Measurements from ENCODE around the gene CTSC.

DNA sequence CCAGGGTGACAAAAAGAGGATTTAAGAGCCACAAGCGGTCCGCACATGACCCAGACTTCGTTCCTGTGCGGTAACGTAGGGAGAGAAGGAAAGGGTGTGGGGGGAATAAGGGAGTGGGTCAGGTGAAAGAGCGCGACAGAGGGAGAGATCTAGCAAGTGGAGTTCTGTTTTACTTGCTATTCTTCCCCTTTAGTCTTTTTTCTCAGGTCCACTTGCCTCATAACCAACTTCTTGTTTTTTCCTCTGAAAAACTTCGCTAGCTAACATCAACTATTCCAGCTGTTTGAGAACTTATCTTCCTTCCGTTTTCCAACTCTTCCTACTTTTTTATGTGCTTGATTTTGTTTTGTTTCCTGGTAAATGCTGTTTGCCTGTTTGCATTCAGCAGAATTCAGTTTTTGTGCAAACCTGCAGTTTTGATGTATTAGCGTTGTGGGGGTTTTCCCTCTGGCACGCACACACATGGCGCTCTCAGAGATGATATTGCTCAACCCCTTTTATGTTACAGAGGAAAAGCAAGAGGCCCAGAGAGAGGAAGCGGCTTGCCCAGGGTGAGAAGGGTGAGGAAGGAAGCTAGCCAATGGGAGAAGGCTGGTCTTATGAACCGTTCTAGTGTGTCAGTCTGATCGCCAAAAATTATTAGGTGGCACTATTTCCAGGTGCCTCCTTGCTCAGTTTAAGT is 592 bp upstream of the CTSC start:
- TF ChIP-seq, protein P1, sequence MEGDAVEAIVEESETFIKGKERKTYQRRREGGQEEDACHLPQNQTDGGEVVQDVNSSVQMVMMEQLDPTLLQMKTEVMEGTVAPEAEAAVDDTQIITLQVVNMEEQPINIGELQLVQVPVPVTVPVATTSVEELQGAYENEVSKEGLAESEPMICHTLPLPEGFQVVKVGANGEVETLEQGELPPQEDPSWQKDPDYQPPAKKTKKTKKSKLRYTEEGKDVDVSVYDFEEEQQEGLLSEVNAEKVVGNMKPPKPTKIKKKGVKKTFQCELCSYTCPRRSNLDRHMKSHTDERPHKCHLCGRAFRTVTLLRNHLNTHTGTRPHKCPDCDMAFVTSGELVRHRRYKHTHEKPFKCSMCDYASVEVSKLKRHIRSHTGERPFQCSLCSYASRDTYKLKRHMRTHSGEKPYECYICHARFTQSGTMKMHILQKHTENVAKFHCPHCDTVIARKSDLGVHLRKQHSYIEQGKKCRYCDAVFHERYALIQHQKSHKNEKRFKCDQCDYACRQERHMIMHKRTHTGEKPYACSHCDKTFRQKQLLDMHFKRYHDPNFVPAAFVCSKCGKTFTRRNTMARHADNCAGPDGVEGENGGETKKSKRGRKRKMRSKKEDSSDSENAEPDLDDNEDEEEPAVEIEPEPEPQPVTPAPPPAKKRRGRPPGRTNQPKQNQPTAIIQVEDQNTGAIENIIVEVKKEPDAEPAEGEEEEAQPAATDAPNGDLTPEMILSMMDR (IDR thresholded peaks at IDR 0.05): no peak
- TF ChIP-seq, protein P2, sequence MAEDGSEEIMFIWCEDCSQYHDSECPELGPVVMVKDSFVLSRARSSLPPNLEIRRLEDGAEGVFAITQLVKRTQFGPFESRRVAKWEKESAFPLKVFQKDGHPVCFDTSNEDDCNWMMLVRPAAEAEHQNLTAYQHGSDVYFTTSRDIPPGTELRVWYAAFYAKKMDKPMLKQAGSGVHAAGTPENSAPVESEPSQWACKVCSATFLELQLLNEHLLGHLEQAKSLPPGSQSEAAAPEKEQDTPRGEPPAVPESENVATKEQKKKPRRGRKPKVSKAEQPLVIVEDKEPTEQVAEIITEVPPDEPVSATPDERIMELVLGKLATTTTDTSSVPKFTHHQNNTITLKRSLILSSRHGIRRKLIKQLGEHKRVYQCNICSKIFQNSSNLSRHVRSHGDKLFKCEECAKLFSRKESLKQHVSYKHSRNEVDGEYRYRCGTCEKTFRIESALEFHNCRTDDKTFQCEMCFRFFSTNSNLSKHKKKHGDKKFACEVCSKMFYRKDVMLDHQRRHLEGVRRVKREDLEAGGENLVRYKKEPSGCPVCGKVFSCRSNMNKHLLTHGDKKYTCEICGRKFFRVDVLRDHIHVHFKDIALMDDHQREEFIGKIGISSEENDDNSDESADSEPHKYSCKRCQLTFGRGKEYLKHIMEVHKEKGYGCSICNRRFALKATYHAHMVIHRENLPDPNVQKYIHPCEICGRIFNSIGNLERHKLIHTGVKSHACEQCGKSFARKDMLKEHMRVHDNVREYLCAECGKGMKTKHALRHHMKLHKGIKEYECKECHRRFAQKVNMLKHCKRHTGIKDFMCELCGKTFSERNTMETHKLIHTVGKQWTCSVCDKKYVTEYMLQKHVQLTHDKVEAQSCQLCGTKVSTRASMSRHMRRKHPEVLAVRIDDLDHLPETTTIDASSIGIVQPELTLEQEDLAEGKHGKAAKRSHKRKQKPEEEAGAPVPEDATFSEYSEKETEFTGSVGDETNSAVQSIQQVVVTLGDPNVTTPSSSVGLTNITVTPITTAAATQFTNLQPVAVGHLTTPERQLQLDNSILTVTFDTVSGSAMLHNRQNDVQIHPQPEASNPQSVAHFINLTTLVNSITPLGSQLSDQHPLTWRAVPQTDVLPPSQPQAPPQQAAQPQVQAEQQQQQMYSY (CRISPR knock-in tag; IDR thresholded peaks at IDR 0.05): no peak
- TF ChIP-seq, protein P3, sequence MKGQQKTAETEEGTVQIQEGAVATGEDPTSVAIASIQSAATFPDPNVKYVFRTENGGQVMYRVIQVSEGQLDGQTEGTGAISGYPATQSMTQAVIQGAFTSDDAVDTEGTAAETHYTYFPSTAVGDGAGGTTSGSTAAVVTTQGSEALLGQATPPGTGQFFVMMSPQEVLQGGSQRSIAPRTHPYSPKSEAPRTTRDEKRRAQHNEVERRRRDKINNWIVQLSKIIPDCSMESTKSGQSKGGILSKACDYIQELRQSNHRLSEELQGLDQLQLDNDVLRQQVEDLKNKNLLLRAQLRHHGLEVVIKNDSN (CRISPR knock-in tag; IDR thresholded peaks at IDR 0.05): no peak; the same call in 1 of the 2 replicates
- TF ChIP-seq TEAD4 (CRISPR knock-in tag; IDR thresholded peaks at IDR 0.05) (no peak), E2F4 (CRISPR knock-in tag; IDR thresholded peaks at IDR 0.05; ENCODE audit: borderline replicate concordance, low read depth) (no peak), TCF7 (CRISPR knock-in tag; IDR thresholded peaks at IDR 0.05; ENCODE audit: low read depth) (no peak)
